Lower leg skin (tissue), 3 donors: ENCODE results near the gene CAMK2G.

ENCODE experiments used
- POLR2A ChIP-seq, 2 donors: fragments of 450-650 bp; IDR thresholded peaks; one replicate each; pipeline ENCODE4 v1.6.1; 2016 to 2017; ENCODE audit warnings: antibody characterized with exemption in 2 of 2, mild to moderate bottlenecking in 1 of 2, moderate library complexity in 1 of 2
- TF ChIP-seq, protein P1 (sequence below), 3 donors: fragments of 450-650 bp; IDR thresholded peaks; one replicate each; pipeline ENCODE4 v1.5.1; 2016; ENCODE audit warnings: antibody characterized with exemption in 3 of 3, mild to moderate bottlenecking in 3 of 3, moderate library complexity in 2 of 3

DNA sequence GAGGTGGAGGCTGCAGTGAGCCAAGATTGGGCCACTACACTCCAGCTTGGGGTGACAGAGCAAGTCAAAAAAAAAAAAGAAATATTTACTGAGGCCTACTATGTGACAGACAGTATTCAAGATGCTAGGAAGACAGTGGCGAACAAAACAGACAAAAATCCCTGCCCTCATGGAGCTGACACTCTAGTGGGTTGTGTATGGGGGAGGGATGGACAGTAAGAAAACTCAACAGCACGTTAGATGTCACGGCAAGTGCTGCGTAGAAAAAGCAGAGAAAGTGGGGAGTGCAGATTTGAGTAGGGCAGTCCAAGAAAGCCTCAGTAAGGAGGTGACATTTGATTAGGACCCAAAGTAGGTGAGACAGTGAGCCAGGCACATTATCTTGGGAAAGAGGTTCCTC, 10.1 kb downstream of the CAMK2G start:
- TF ChIP-seq, protein P1, sequence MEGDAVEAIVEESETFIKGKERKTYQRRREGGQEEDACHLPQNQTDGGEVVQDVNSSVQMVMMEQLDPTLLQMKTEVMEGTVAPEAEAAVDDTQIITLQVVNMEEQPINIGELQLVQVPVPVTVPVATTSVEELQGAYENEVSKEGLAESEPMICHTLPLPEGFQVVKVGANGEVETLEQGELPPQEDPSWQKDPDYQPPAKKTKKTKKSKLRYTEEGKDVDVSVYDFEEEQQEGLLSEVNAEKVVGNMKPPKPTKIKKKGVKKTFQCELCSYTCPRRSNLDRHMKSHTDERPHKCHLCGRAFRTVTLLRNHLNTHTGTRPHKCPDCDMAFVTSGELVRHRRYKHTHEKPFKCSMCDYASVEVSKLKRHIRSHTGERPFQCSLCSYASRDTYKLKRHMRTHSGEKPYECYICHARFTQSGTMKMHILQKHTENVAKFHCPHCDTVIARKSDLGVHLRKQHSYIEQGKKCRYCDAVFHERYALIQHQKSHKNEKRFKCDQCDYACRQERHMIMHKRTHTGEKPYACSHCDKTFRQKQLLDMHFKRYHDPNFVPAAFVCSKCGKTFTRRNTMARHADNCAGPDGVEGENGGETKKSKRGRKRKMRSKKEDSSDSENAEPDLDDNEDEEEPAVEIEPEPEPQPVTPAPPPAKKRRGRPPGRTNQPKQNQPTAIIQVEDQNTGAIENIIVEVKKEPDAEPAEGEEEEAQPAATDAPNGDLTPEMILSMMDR (IDR thresholded peaks at IDR 0.05), result no peak
- no peak for TF ChIP-seq POLR2A (IDR thresholded peaks at IDR 0.05)
